Measurements from ENCODE around the gene FGD6. TPM values are rescaled to one million over a fixed set of nuclear protein-coding genes. Genes with fewer than 3 reads are reported as not detected.

The FGD6 gene
- total RNA-seq, 1 experiment from 2014 or later, result 23.5 TPM

GRCh38 chr12:95059984-95060383 lies 157.3 kb downstream of the FGD6 start:
- no peak for DNase-seq
- CTCF ChIA-PET, result no interaction called here
- Mint-ChIP-seq H3K27ac (ENCODE audit: unreplicated experiment) (no peak overlapping the region), H3K4me3 (ENCODE audit: unreplicated experiment) (no peak overlapping the region), H3K36me3 (ENCODE audit: insufficient read depth, unreplicated experiment) (peaks cover 55% of the 10 kb centered on the region), H3K27me3 (ENCODE audit: insufficient read depth, unreplicated experiment) (no peaks in the 10 kb centered on the region), H3K4me1 (ENCODE audit: low read depth, unreplicated experiment) (no peaks in the 10 kb centered on the region), H3K9me3 (ENCODE audit: unreplicated experiment) (no peaks in the 10 kb centered on the region)
- H3K4me3 ChIP-seq (ENCODE audit: low read depth, low read length), result no peak overlapping the region
- no peaks in the 10 kb centered on the region for H3K4me1 ChIP-seq
- POLR2A ChIA-PET, result no interaction called here
- H3K9me3 ChIP-seq, result no peaks in the 10 kb centered on the region
- H3K36me3 ChIP-seq (ENCODE audit: control insufficient read depth, insufficient read depth, low read length), result peaks cover 2% of the 10 kb centered on the region; the same call in 1 of the 2 replicates
- no TSS peak for BruUV-seq (replicated peaks)
- no peaks in the 10 kb centered on the region for H3K27me3 ChIP-seq (replicated peaks; ENCODE audit: control insufficient read depth, insufficient read depth, low read length)
- intact Hi-C loops (cut with micrococcal nuclease; ENCODE audit: unreplicated experiment), result no loop called here
- no peak for TF ChIP-seq CTCF (IDR thresholded peaks at IDR 0.05; ENCODE audit: insufficient read depth in 1 of 2, low read depth in 1 of 2, low read length in 1 of 2, severe bottlenecking in 1 of 2, unreplicated experiment in 1 of 2)

- Mint-ChIP-seq H3K27ac (ENCODE audit: unreplicated experiment) (no peak overlapping the region), H3K4me1 (ENCODE audit: low read depth, unreplicated experiment) (no peaks in the 10 kb centered on the region), H3K9me3 (ENCODE audit: unreplicated experiment) (no peaks in the 10 kb centered on the region), H3K4me3 (ENCODE audit: unreplicated experiment) (no peak overlapping the region), H3K36me3 (ENCODE audit: insufficient read depth, unreplicated experiment) (peaks cover 39% of the 10 kb centered on the region), H3K27me3 (ENCODE audit: insufficient read depth, unreplicated experiment) (no peaks in the 10 kb centered on the region)
- BruUV-seq (replicated peaks), result no TSS peak
- Histone ChIP-seq H3K27me3 (replicated peaks; ENCODE audit: control insufficient read depth, insufficient read depth, low read length) (no peaks in the 10 kb centered on the region), H3K4me1 (no peaks in the 10 kb centered on the region), H3K4me3 (ENCODE audit: low read depth, low read length) (no peak overlapping the region), H3K36me3 (ENCODE audit: control insufficient read depth, insufficient read depth, low read length) (0 out of 2 replicates have a peak, but pooled peaks cover 2% of the 10 kb centered on the region), H3K9me3 (no peaks in the 10 kb centered on the region)
- intact Hi-C loops (cut with micrococcal nuclease; ENCODE audit: unreplicated experiment), result no loop called here
- CTCF ChIA-PET, result no interaction called here
- POLR2A ChIA-PET, result no interaction called here
- TF ChIP-seq CTCF (IDR thresholded peaks at IDR 0.05; ENCODE audit: insufficient read depth in 1 of 2, low read depth in 1 of 2, low read length in 1 of 2, severe bottlenecking in 1 of 2, unreplicated experiment in 1 of 2), result no peak
- DNase-seq, result no peak
Observed at GRCh38 chr12:95057424-95057823, 159.8 kb downstream of the FGD6 start.

- peaks cover 31% of the 10 kb centered on the region for H3K36me3 Mint-ChIP-seq (ENCODE audit: insufficient read depth, unreplicated experiment)
- no peak overlapping the region for H3K4me3 ChIP-seq (ENCODE audit: low read depth, low read length)
- BruUV-seq (replicated peaks), result no TSS peak
- DNase-seq, result no peak
- intact Hi-C loops (cut with micrococcal nuclease; ENCODE audit: unreplicated experiment), result no loop called here
- H3K9me3 ChIP-seq, result no peaks in the 10 kb centered on the region
- no peak overlapping the region for H3K27ac Mint-ChIP-seq (ENCODE audit: unreplicated experiment)
- H3K27me3 ChIP-seq (replicated peaks; ENCODE audit: control insufficient read depth, insufficient read depth, low read length), result no peaks in the 10 kb centered on the region
- no peaks in the 10 kb centered on the region for H3K9me3 Mint-ChIP-seq (ENCODE audit: unreplicated experiment)
- H3K4me3 Mint-ChIP-seq (ENCODE audit: unreplicated experiment), result no peak overlapping the region
- no peak for TF ChIP-seq CTCF (IDR thresholded peaks at IDR 0.05; ENCODE audit: insufficient read depth in 1 of 2, low read depth in 1 of 2, low read length in 1 of 2, severe bottlenecking in 1 of 2, unreplicated experiment in 1 of 2)
- ChIA-PET POLR2A (no interaction called here), CTCF (no interaction called here)
- H3K27me3 Mint-ChIP-seq (ENCODE audit: insufficient read depth, unreplicated experiment), result no peaks in the 10 kb centered on the region
- H3K4me1 ChIP-seq, result no peaks in the 10 kb centered on the region
- no peaks in the 10 kb centered on the region for H3K36me3 ChIP-seq (ENCODE audit: control insufficient read depth, insufficient read depth, low read length)
- no peaks in the 10 kb centered on the region for H3K4me1 Mint-ChIP-seq (ENCODE audit: low read depth, unreplicated experiment)
Observed at GRCh38 chr12:95055057-95055456, 162.2 kb downstream of the FGD6 start.
